ENCODE data around the gene AGBL4.

The AGBL4 gene

GRCh38 chr1:48617252-48617651 is 1406.5 kb downstream of the AGBL4 start:
- no peak for TF ChIP-seq CTCF (IDR thresholded peaks at IDR 0.05; ENCODE audit: low read depth, low read length)
- in situ Hi-C loops (cut with HindIII; ENCODE audit: low sequenced_read_pairs) = no loop called here
- no peak overlapping the region for H3K4me3 ChIP-seq (ENCODE audit: low read depth, low read length)
- peak; percentile 5 for DNase-seq (ENCODE audit: low read depth, low spot score)

- no peak for DNase-seq (ENCODE audit: low read depth, low spot score)
- no peak for TF ChIP-seq CTCF (IDR thresholded peaks at IDR 0.05; ENCODE audit: low read depth, low read length)
- in situ Hi-C loops (cut with HindIII; ENCODE audit: low sequenced_read_pairs) = no loop called here
- H3K4me3 ChIP-seq (ENCODE audit: low read depth, low read length) = no peak overlapping the region
Measured at GRCh38 chr1:48616710-48617109, 1407.0 kb downstream of the AGBL4 start.

GRCh38 chr1:48611841-48612240 is 1411.9 kb downstream of the AGBL4 start:
- in situ Hi-C loops (cut with HindIII; ENCODE audit: low sequenced_read_pairs) = no loop called here
- no peak for TF ChIP-seq CTCF (IDR thresholded peaks at IDR 0.05; ENCODE audit: low read depth, low read length)
- no peak for DNase-seq (ENCODE audit: low read depth, low spot score)
- no peak overlapping the region for H3K4me3 ChIP-seq (ENCODE audit: low read depth, low read length)

GRCh38 chr1:48610628-48611542 is 1412.9 kb downstream of the AGBL4 start:
- TF ChIP-seq CTCF (IDR thresholded peaks at IDR 0.05; ENCODE audit: low read depth, low read length) = no peak
- in situ Hi-C loops (cut with HindIII; ENCODE audit: low sequenced_read_pairs) = no loop called here
- no peak for DNase-seq (ENCODE audit: low read depth, low spot score)
- no peak overlapping the region for H3K4me3 ChIP-seq (ENCODE audit: low read depth, low read length)

GRCh38 chr1:48608882-48609281 is 1414.9 kb downstream of the AGBL4 start:
- no peak overlapping the region for H3K4me3 ChIP-seq (ENCODE audit: low read depth, low read length)
- no peak for DNase-seq (ENCODE audit: low read depth, low spot score)
- in situ Hi-C loops (cut with HindIII; ENCODE audit: low sequenced_read_pairs) = no loop called here
- TF ChIP-seq CTCF (IDR thresholded peaks at IDR 0.05; ENCODE audit: low read depth, low read length) = no peak

- H3K4me3 ChIP-seq (ENCODE audit: low read depth, low read length) = no peak overlapping the region
- TF ChIP-seq CTCF (IDR thresholded peaks at IDR 0.05; ENCODE audit: low read depth, low read length) = no peak
- DNase-seq (ENCODE audit: low read depth, low spot score) = no peak
- in situ Hi-C loops (cut with HindIII; ENCODE audit: low sequenced_read_pairs) = no loop called here
Measured at GRCh38 chr1:48603222-48603621, 1420.5 kb downstream of the AGBL4 start.
